ENCODE results near the gene FAM234B. TPM values are rescaled to one million over a fixed set of nuclear protein-coding genes. Genes with fewer than 3 reads are reported as not detected.

Gene FAM234B
- total and polyA plus RNA-seq, 2 donors from 2014 or later = 9.6 TPM

DNA sequence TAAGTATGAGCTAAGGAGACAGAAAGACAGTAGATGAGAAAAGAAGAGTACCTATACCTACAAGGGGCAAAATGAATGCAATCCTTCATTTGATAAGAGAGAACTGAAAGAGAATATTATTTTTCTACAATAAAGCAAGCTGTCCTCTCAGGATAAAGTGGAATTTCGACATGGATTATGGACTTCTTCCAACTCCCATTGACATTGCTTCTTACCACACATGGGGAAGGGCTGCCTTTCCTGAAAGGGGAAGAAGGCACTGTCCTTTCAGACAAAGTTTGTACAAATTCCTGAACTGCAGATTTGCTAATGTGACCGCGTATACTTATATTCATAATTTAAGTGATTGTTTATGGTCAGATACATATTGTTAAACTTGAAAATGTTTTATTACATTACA is 39.8 kb upstream of the FAM234B start:
- Histone ChIP-seq H3K36me3 (ENCODE audit: control insufficient read depth in 2 of 3, insufficient read depth in 3 of 3, low read length in 3 of 3) (no peaks in the 10 kb centered on the region), H3K27ac (ENCODE audit: low read depth in 2 of 2, low read length in 2 of 2) (no peak overlapping the region), H3K9me3 (ENCODE audit: control insufficient read depth in 2 of 3, insufficient read depth in 1 of 3, low read length in 3 of 3) (no peaks in the 10 kb centered on the region), H3K27me3 (ENCODE audit: control insufficient read depth, insufficient read depth, low read length) (no peaks in the 10 kb centered on the region), H3K4me3 (ENCODE audit: low read length in 3 of 3) (no peak overlapping the region), H3K4me1 (ENCODE audit: control insufficient read depth in 2 of 3, insufficient read depth in 2 of 3, low read depth in 1 of 3, low read length in 3 of 3) (peaks cover 0 to 8% (median 0%) of the 10 kb centered on the region in 3 donors), H3K9ac (ENCODE audit: low read length in 3 of 3) (no peak overlapping the region)
- FAIRE-seq (no peak), DNase-seq (no peak)
- TF ChIP-seq, protein P1, sequence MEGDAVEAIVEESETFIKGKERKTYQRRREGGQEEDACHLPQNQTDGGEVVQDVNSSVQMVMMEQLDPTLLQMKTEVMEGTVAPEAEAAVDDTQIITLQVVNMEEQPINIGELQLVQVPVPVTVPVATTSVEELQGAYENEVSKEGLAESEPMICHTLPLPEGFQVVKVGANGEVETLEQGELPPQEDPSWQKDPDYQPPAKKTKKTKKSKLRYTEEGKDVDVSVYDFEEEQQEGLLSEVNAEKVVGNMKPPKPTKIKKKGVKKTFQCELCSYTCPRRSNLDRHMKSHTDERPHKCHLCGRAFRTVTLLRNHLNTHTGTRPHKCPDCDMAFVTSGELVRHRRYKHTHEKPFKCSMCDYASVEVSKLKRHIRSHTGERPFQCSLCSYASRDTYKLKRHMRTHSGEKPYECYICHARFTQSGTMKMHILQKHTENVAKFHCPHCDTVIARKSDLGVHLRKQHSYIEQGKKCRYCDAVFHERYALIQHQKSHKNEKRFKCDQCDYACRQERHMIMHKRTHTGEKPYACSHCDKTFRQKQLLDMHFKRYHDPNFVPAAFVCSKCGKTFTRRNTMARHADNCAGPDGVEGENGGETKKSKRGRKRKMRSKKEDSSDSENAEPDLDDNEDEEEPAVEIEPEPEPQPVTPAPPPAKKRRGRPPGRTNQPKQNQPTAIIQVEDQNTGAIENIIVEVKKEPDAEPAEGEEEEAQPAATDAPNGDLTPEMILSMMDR (IDR thresholded peaks at IDR 0.05; ENCODE audit: borderline replicate concordance, extremely low read depth, insufficient read depth) = no peak
- intact Hi-C loops (cut with DNase I) = no loop called here

GRCh38 chr12:13004986-13005385 is 39.2 kb upstream of the FAM234B start:
- no peak overlapping the region for H3K9ac ChIP-seq (ENCODE audit: low read length in 3 of 3)
- intact Hi-C loops (cut with DNase I) = no loop called here
- FAIRE-seq (no peak), DNase-seq (no peak)
- no peak overlapping the region for H3K4me3 ChIP-seq (ENCODE audit: low read length in 3 of 3)
- H3K36me3 ChIP-seq (ENCODE audit: control insufficient read depth in 2 of 3, insufficient read depth in 3 of 3, low read length in 3 of 3) = no peaks in the 10 kb centered on the region
- peaks cover 0 to 8% (median 0%) of the 10 kb centered on the region in 3 donors for H3K4me1 ChIP-seq (ENCODE audit: control insufficient read depth in 2 of 3, insufficient read depth in 2 of 3, low read depth in 1 of 3, low read length in 3 of 3)
- H3K27me3 ChIP-seq (ENCODE audit: control insufficient read depth, insufficient read depth, low read length) = no peaks in the 10 kb centered on the region
- TF ChIP-seq, protein P1 (IDR thresholded peaks at IDR 0.05; ENCODE audit: borderline replicate concordance, extremely low read depth, insufficient read depth) = no peak
- no peaks in the 10 kb centered on the region for H3K9me3 ChIP-seq (ENCODE audit: control insufficient read depth in 2 of 3, insufficient read depth in 1 of 3, low read length in 3 of 3)
- no peak overlapping the region for H3K27ac ChIP-seq (ENCODE audit: low read depth in 2 of 2, low read length in 2 of 2)

DNA sequence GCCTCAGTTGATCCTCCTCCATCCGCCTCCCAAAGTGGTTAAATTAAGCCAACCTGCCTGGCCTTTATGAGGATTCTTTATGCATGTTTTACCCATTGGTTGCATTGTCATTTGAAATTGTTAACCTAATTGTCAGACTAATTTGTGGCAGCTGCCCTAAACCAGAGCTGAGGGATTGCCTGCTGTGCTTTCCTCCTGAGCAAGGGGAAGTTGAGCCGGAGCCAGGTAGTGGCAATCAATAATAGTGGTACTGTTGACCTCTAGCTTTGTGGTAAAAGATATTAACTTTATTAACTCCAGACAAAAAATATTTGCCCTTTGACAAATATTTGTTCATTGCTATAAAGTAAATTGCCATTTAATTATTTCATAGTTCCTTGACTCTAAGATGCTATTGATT is 38.5 kb upstream of the FAM234B start:
- intact Hi-C loops (cut with DNase I) = no loop called here
- no peak for DNase-seq
- TF ChIP-seq, protein P1 (IDR thresholded peaks at IDR 0.05; ENCODE audit: borderline replicate concordance, extremely low read depth, insufficient read depth) = no peak

More for the DNA sequence above, 38.5 kb upstream of the FAM234B start:
- no peak overlapping the region for H3K4me3 ChIP-seq (ENCODE audit: low read length in 3 of 3)
- FAIRE-seq = no peak
- no peak overlapping the region for H3K9ac ChIP-seq (ENCODE audit: low read length in 3 of 3)
- no peak overlapping the region for H3K27ac ChIP-seq (ENCODE audit: low read depth in 2 of 2, low read length in 2 of 2)
- no peaks in the 10 kb centered on the region for H3K27me3 ChIP-seq (ENCODE audit: control insufficient read depth, insufficient read depth, low read length)
- no peaks in the 10 kb centered on the region for H3K36me3 ChIP-seq (ENCODE audit: control insufficient read depth in 2 of 3, insufficient read depth in 3 of 3, low read length in 3 of 3)
- peaks cover 0 to 8% (median 0%) of the 10 kb centered on the region in 3 donors for H3K4me1 ChIP-seq (ENCODE audit: control insufficient read depth in 2 of 3, insufficient read depth in 2 of 3, low read depth in 1 of 3, low read length in 3 of 3)
- H3K9me3 ChIP-seq (ENCODE audit: control insufficient read depth in 2 of 3, insufficient read depth in 1 of 3, low read length in 3 of 3) = no peaks in the 10 kb centered on the region
